ENCODE measurements around the gene TULP1. TPM values are rescaled to one million over a fixed set of nuclear protein-coding genes. Genes with fewer than 3 reads are reported as not detected.

TULP1 gene
- total and polyA plus RNA-seq, 2 of the 4 experiments (the other 2 are of a cell fraction): not detected

DNA sequence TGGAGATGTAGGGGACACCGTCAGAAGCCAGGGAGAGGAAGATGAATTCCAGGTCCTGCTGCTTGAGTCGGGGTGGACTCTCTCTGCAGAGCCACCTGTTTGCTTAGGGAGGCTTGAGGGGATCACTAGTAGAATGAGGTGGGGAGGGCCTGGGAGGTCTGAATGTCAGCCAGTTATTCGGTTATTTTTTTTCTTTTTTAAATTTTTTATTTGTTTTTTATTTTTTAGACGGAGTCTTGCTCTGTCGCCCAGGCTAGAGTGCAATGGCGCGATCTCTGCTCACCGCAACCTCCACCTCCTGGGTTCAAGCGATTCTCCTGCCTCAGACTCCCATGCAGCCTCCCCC lies 24.2 kb downstream of the TULP1 start:
- no peaks in the 10 kb centered on the region for H3K9me3 ChIP-seq (ENCODE audit: control insufficient read depth, insufficient read depth, low read length)
- H4K20me1 ChIP-seq (ENCODE audit: insufficient read depth, low read length): peaks cover 20% of the 10 kb centered on the region
- DNase-seq (no peak), ATAC-seq (ENCODE audit: low read depth) (no peak)
- ChIA-PET POLR2A (ENCODE audit: unreplicated experiment) (interaction anchor here (1.0 kb wide), 1 partner anchor 17 kb away, joined by 3 read pairs; no protein-coding TSS in a partner anchor), CTCF (no interaction called here)
- TF ChIP-seq RAD21 (IDR thresholded peaks at IDR 0.05; ENCODE audit: low read length): no peak
- TF ChIP-seq RCOR1 (IDR thresholded peaks at IDR 0.05; ENCODE audit: insufficient replicate concordance, low read length): no peak
- no peak for TF ChIP-seq RFX5 (IDR thresholded peaks at IDR 0.05; ENCODE audit: low read depth, low read length)
- TF ChIP-seq SMC3 (IDR thresholded peaks at IDR 0.05; ENCODE audit: low read depth, low read length): no peak
- no peak for TF ChIP-seq CEBPB (IDR thresholded peaks at IDR 0.05; ENCODE audit: low read depth, low read length)
- TF ChIP-seq, protein P1, sequence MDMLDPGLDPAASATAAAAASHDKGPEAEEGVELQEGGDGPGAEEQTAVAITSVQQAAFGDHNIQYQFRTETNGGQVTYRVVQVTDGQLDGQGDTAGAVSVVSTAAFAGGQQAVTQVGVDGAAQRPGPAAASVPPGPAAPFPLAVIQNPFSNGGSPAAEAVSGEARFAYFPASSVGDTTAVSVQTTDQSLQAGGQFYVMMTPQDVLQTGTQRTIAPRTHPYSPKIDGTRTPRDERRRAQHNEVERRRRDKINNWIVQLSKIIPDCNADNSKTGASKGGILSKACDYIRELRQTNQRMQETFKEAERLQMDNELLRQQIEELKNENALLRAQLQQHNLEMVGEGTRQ (IDR thresholded peaks at IDR 0.05; ENCODE audit: low read depth, low read length): no peak
- TF ChIP-seq NFE2L2 (IDR thresholded peaks at IDR 0.05; ENCODE audit: low read depth, low read length): no peak
- no peak for TF ChIP-seq MXI1 (IDR thresholded peaks at IDR 0.05; ENCODE audit: borderline replicate concordance, low read depth, low read length)
- TF ChIP-seq MAZ (IDR thresholded peaks at IDR 0.05; ENCODE audit: borderline replicate concordance, low read depth, low read length): no peak
- no peak for TF ChIP-seq MAFK (IDR thresholded peaks at IDR 0.05; ENCODE audit: low read depth, low read length)
- TF ChIP-seq, protein P2, sequence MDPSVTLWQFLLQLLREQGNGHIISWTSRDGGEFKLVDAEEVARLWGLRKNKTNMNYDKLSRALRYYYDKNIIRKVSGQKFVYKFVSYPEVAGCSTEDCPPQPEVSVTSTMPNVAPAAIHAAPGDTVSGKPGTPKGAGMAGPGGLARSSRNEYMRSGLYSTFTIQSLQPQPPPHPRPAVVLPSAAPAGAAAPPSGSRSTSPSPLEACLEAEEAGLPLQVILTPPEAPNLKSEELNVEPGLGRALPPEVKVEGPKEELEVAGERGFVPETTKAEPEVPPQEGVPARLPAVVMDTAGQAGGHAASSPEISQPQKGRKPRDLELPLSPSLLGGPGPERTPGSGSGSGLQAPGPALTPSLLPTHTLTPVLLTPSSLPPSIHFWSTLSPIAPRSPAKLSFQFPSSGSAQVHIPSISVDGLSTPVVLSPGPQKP (IDR thresholded peaks at IDR 0.05; ENCODE audit: borderline replicate concordance, low read depth, low read length): no peak
- TF ChIP-seq POLR2A (IDR thresholded peaks at IDR 0.05; ENCODE audit: low read depth, low read length): no peak
- no peak for TF ChIP-seq FOS (IDR thresholded peaks at IDR 0.05; ENCODE audit: low read depth, low read length)
- no peak for TF ChIP-seq CHD1 (IDR thresholded peaks at IDR 0.05; ENCODE audit: low read depth, low read length)
- TF ChIP-seq BHLHE40 (IDR thresholded peaks at IDR 0.05; ENCODE audit: low read depth, low read length): no peak
- TF ChIP-seq, protein P3, sequence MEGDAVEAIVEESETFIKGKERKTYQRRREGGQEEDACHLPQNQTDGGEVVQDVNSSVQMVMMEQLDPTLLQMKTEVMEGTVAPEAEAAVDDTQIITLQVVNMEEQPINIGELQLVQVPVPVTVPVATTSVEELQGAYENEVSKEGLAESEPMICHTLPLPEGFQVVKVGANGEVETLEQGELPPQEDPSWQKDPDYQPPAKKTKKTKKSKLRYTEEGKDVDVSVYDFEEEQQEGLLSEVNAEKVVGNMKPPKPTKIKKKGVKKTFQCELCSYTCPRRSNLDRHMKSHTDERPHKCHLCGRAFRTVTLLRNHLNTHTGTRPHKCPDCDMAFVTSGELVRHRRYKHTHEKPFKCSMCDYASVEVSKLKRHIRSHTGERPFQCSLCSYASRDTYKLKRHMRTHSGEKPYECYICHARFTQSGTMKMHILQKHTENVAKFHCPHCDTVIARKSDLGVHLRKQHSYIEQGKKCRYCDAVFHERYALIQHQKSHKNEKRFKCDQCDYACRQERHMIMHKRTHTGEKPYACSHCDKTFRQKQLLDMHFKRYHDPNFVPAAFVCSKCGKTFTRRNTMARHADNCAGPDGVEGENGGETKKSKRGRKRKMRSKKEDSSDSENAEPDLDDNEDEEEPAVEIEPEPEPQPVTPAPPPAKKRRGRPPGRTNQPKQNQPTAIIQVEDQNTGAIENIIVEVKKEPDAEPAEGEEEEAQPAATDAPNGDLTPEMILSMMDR (conservative IDR thresholded peaks at IDR 0.05; ENCODE audit: low read depth, low read length): no peak
- dilution Hi-C loops (cut with HindIII; ENCODE audit: low sequenced_read_pairs, unreplicated experiment) (no loop called here), in situ Hi-C loops (cut with MboI; ENCODE audit: low sequenced_read_pairs) (no loop called here), intact Hi-C loops (cut with micrococcal nuclease) (no loop called here)
- peaks cover 20% of the 10 kb centered on the region for H3K36me3 ChIP-seq (ENCODE audit: control insufficient read depth, insufficient read depth, low read length)
- peak overlapping the region; percentile 47 for H4K5ac ChIP-seq (ENCODE audit: low read depth, low read length)
- peak overlapping the region; percentile 91 for H2AK9ac ChIP-seq (replicated peaks; ENCODE audit: low read depth, low read length, poor library complexity)
- H3K4me3 ChIP-seq (ENCODE audit: insufficient read depth, low read depth, low read length): no peak overlapping the region
- peak overlapping the region; percentile 18; the same call in 1 of the 2 replicates for H3K18ac ChIP-seq (ENCODE audit: low read depth, low read length)
- peak overlapping the region; percentile 33; the same call in 1 of the 2 replicates for H2BK20ac ChIP-seq (ENCODE audit: low read depth, low read length)
- H3K4me1 ChIP-seq (ENCODE audit: control insufficient read depth, insufficient read depth, low read length): peaks cover 66% of the 10 kb centered on the region
- no peak overlapping the region; the same call in 1 of the 2 replicates for H3K56ac ChIP-seq (ENCODE audit: extremely low read depth, insufficient read depth, low read length)
- H3K23ac ChIP-seq (ENCODE audit: low read depth, low read length): peak overlapping the region; percentile 74; the same call in 1 of the 2 replicates
- peak overlapping the region; percentile 76; the same call in 1 of the 2 replicates for H2BK120ac ChIP-seq (ENCODE audit: low read depth, low read length)
- H2BK15ac ChIP-seq (ENCODE audit: low read depth, low read length): peak overlapping the region; percentile 75; the same call in 1 of the 3 replicates
- H2AFZ ChIP-seq (replicated peaks; ENCODE audit: low read length, poor library complexity): peak overlapping the region; percentile 10
- no peaks in the 10 kb centered on the region for H3K27me3 ChIP-seq (ENCODE audit: control insufficient read depth, insufficient read depth, low read length)
- H3K9me1 ChIP-seq (ENCODE audit: insufficient read depth, low read length): peaks cover 37% of the 10 kb centered on the region
- no TSS peak for BruUV-seq (replicated peaks)
- WGBS, 2 experiments (ENCODE audit: extremely low coverage in 2 of 2, insufficient read length in 1 of 2): 50% methylated on average over 1 of the region's 9 CpGs; no CpG with 5 or more reads in 1 of the 2 experiments
- H3K14ac ChIP-seq (replicated peaks; ENCODE audit: low read depth, low read length): peak overlapping the region; percentile 88
- peaks cover 40 to 94% of the 10 kb centered on the region in 2 experiments for H3K79me1 ChIP-seq (ENCODE audit: low read depth in 1 of 2, low read length in 2 of 2)
- peak overlapping the region; percentile 93 for H3K4ac ChIP-seq (ENCODE audit: low read depth, low read length)
- peak overlapping the region; percentile 81 to 87 for H4K8ac ChIP-seq (ENCODE audit: low read depth in 2 of 2, low read length in 2 of 2)
- peak overlapping the region; percentile 79 for H2BK5ac ChIP-seq (ENCODE audit: low read depth, low read length, poor library complexity, severe bottlenecking)
- no peak overlapping the region for H3K4me2 ChIP-seq (ENCODE audit: low read depth, low read length)
- peak overlapping the region; percentile 20; the same call in 1 of the 2 replicates for H3K9ac ChIP-seq (ENCODE audit: low read depth, low read length)
- H3K27ac ChIP-seq (ENCODE audit: insufficient read depth, low read length): peak overlapping the region; percentile 55
- peak overlapping the region; percentile 85 for H4K91ac ChIP-seq (ENCODE audit: insufficient read depth, low read depth, low read length)
- peak overlapping the region; percentile 95 for H2AK5ac ChIP-seq (ENCODE audit: low read depth, low read length)

All from IMR-90 (cell line).